Superior temporal gyrus (tissue), 1 donor: ENCODE data around the gene MAFG.

Experiments used
- DNase-seq: peaks from one replicate; pipeline ENCODE4 v3.0.0-alpha.2; 2016; ENCODE audit errors: extremely low spot score

MAFG gene

DNA sequence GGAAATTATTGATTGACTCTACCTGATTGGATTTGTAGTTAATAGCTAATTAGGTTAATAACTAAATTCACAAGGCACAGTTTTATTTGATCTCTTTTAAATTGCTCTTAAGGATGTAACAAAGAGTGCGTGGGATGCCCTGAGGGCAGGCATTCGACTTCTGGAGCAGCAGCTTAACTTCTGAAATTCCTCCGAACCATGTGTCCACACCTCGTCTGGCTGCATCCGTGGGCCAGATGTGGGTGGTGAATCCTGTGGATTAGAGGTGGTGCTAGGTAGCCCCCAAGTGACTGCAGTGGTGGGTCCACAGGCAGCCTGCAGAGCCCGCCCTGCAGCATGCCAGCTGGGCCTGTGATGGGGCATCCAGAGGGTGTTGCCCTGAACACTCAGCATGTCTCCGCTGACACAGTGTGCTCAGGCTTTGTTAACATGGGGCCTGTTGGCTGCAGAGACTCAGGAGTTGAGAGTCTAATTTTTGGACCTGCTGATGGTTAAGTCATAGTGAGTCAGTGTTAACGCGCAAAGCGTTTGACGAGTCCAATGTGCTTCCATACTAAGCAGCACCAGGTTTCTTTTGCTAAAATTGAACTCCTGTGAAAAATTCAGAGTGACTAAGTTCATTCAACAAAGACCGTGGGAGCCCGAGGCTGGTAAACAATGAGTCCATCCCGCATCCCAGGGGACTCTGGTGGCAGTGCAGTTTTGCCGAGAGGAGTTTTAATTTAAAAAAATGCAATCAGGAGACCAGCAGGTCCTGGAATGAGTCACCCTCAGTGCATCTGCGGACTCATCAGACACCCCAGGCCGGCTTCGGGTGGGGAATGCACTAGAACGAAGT, 29.3 kb downstream of the MAFG start:
- peak; percentile 50 for DNase-seq

DNA sequence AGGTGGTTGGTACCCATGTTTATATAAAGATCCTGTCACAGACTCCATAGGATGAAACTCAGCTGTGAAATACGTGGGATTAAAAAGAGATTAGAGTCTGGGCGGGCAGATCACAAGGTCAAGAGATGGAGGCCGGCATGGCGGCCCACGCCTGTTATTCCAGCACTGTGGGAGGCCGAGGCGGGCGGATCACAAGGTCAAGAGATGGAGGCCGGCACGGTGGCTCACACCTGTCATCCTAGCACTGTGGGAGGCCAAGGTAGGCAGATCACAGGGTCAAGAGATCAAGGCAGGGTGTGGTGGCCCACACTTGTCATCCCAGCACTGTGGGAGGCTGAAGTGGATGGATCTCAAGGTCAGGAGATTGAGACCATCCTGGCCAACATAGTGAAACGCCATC, 32.1 kb downstream of the MAFG start:
- no peak for DNase-seq

DNA sequence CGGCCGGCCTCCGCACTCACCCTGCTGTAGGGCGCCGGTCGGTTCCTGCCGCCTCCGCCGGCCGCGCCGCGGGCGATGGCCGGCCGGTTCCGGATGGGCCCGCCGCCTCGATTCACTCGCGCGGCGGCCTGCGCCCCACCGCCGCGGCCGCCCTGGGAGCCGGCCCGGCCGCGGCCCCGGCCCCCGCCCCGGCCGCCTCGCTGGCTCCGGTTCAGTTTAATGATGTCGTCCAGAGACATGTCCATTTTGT, 36.3 kb downstream of the MAFG start:
- no peak for DNase-seq

DNA sequence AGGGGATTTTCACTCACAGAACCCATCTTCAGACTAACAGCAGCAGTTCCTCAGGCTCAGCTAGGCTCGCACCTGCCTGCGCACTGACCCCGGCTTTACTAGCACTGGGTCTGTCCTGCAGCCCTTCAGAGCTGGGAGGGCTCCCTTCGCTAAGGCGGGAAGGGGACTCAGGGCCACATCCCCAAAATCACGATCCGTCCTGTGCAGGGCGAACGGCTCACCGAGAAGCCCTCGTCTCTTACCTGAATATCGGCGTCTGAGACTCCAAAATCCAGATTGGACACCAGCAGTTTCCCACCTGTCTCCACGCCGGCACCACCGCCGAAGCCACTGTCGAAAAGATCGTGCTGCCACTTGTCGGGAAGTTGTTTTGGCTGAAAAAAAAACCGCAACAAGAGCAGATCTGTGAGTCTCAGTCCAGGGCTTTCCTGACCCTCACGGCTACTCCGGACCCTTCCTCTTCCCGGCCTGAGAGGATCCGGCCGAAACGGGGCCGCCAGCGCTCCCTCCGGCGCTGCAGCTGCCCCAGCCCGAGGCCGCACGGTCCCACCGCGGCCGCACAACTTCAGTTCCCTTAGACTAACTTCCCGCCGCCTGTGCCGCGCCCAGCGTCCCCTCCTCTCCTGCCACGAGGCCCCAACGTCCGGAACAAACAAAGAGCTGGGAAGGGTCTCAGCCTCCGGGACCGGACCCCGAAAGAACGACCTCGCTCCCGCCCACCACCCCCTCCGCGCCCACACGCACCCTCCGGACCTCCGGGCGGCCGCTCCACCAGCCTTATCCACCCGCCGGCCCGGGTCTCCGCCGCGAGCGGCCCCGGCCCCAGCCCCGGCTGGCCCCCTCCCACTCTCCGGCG, 36.9 kb downstream of the MAFG start:
- DNase-seq: no peak

DNA sequence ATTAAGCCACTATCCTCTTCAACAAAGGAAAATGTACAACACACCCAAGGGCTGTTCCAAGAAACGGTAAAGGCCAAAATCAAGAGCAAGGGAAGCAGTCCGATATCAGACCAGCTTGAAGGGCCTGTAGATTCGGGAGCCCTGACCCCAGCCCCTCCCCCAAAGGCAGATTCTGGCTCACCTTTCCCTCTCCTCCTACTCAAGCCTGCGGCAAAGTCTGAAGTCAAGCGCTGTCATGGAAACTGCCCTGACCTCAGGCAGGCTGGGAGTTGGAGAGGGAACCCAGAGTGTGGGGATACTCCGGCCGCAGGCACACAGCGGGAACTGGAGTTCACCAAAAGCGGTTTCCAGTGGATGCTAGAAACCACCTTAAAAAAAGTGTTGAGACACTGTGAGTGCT, 37.9 kb downstream of the MAFG start:
- no peak for DNase-seq

DNA sequence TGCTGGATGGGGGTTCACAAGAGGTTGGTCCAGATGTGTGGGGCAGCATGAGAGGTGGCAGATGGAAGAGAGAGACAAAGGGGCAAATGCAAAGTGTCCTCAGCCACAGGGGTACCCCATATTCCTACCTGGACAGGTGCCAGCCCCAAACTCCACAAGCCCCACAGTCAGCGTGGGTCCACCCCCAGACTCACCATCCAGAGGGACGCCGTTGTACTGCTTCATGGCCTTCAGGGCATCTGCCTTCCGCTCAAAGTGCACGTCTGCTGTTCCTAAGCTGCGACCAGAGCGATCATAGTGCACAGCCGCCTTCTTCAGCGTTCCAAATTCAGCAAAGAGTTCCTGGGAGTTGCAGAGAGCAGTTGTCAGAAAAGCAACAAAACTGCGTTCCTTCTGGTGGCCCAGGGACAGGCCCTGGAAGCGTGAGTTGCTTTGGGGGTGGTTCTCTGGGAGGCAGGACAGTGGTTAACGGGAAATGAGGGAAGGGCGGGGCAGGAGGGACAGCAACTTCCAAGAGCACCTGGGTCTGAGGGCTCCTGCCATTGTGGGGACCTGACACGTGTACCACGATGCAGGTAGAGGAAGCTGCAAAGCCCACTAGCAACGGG, 38.4 kb downstream of the MAFG start:
- DNase-seq: no peak

DNA sequence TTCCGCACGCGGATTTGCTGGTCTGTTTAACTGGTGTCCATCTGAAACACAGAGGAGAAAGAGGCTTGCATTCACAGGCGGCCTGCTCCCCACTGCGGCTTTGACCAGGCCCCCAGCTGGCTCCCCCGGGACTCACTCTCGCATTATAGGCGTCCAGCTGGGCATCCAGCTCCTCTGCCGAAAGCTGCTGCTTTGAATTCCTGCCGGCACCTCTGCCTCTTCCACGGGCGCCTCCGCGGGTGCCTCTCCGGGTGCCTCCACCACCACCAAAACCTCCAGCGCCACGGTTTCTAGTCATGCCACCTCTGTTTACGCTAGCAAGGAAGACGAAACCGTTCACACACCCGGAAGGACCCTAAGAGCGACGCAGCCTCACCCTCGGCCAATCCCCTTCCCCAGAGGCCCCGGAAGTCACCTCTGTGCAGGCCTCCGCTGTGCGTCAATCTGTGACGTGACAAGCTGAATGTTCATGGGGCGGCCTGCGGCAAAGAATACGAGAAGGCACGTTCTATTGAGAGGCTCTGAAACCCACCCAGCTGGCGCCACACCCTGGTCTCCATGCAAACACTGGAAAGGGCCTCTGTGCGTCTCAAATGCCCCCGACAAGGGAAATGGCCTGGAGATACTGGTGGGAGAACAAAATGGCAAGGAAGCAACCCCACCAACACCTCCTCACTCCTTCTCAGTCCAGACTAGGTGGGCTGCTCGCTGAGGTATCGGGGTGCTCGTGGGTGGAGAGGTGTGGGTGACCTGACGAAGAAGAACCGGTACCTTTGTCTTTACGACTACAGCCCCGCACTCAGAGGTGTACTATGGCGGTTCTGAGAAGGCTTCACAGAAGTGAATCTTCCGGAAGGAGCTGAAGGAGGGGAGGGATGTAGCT, 39.2 kb downstream of the MAFG start:
- no peak for DNase-seq

DNA sequence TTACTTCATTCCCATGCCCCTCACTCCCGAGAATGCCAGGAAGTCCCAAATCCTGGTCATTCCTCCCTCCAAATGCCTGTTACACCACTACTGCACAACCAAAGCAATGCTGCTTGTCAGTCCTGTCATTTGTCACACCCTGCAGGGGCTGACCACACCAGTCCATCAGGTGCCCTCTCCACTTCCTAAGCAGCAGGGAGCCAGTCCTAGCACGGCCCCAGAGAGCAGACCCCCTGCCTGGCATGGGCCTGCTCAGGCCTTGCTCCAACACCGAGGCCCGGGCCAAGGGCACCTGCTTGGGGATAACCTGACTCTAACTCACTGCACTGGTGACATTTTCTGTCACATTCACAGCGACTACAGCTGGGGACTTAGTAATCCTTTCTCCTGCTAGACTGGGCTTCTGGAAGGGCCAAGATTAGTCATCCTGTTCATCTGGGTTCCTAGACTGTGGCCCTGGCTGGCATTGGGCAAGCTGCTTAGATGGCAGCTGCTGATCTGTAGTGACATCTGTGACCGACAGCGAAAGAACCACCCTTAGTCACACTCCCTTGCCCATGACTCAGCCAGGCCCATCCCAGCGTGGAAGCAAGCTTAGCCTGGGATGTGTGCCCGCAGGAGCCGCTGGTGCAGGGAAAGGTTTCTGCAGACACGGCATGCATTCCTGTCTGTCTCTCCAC, 41.5 kb downstream of the MAFG start:
- no peak for DNase-seq

DNA sequence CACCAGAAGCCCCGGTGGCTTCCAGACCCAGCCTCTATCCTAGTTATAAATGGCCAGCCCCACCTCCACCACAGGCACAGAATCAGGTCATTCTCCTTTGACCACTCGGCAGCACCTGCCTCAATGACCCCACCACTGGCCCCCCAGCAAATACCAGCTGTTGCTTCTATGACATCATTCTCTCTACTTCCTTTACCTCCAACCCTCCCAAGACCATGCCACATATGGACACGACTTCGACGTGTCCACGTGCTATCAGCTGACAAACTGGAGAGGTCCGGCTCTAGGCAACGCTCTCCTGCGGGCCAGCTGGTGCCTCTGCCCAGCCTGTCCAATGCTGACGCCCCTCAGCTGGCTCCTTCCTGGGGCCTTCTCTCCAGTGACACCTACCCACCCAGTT, 42.1 kb downstream of the MAFG start:
- no peak for DNase-seq

DNA sequence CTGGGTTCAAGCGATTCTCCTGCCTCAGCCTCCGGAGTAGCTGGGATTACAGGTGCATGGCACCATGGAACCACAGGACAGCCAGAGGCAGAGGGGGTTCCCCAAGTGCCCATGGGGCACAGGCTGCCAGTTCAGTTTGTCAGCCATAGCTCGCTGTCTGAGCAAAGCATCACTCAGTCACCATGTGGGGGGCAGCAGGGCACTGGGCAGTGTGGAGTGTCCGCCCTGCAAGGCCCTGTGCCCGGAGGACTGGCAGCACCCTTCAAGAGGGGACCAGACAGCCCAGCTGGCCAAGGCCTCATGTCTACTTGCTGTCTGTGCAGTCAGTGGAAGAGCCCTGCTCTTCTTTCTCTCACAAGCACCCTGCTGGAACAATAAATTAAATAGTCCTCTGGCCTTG, 42.6 kb downstream of the MAFG start:
- DNase-seq: no peak

DNA sequence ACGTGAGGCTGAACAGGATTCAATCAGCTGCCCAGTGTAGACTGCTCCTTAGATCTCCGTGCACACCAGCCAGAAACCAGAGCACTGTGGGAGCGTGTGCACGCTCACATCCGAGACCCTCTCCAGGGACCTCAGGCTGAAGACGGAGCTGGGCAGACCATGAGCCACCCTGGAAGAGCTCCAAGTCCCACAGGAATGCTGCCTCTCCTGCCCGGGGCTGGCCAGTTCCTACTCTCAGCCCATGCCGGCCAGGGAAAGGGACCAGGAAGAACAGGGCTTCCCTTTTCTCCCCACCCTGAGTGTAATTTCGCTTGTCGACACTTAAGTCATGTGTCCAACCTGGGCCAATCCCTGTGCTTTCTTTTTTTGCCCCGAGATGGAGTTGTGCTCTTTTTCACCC, 43.0 kb downstream of the MAFG start:
- no peak for DNase-seq

DNA sequence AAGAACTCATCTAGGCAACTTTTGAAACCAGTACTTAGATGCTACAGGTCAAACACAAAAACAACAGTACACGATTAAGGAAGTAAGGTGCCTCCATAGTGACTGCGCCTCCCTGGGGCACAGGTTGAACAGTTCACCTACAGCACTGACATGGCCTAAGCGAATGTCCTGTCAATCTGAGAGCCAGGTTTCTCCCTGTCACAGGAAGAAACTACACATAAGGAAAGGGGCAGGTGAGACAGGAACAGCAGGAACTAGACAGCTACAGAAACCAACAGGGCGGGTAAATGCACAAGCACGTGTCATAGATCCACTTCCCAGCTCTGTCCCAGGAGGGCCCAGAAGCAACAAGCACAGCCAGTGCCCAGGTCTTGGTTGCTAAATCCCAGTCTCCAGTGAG, 48.4 kb downstream of the MAFG start:
- DNase-seq: no peak

DNA sequence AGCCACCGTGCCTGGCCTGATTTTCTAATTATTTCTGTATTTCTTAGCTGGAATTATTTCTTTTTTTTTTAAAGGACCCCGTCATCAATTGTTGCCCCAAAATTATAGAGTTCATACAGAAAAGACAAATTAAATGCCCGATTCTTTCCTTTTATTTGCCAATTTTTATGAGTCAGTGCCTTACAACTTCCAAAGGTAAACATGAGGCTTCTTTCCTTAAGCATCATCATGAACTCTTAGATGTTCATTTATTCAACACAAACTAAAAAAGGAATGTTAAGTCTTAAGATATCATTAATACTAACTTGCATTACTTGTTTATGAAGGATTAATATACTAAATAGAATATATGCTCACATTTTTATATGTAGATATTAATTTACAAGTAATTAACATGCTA, 49.2 kb downstream of the MAFG start:
- DNase-seq: no peak

DNA sequence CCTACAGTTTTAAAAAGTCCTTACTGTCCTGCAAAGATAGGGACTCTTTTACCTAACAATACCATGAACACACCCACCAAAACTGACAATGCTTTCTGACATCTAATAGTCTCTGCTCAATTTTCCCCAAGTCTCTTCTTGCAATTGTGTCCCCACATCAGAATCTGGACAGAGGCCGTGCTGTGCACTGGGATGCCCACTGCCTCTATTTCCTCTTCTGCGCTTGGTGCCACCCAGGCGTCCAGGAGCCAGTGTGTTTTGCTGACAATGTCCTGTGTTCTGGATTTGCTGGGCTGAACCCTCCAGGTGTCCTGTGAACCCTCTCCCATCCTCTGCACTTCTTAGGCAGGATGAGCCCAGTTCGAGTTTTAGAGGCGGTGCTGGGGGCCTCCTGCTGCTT, 50.0 kb downstream of the MAFG start:
- DNase-seq: no peak

DNA sequence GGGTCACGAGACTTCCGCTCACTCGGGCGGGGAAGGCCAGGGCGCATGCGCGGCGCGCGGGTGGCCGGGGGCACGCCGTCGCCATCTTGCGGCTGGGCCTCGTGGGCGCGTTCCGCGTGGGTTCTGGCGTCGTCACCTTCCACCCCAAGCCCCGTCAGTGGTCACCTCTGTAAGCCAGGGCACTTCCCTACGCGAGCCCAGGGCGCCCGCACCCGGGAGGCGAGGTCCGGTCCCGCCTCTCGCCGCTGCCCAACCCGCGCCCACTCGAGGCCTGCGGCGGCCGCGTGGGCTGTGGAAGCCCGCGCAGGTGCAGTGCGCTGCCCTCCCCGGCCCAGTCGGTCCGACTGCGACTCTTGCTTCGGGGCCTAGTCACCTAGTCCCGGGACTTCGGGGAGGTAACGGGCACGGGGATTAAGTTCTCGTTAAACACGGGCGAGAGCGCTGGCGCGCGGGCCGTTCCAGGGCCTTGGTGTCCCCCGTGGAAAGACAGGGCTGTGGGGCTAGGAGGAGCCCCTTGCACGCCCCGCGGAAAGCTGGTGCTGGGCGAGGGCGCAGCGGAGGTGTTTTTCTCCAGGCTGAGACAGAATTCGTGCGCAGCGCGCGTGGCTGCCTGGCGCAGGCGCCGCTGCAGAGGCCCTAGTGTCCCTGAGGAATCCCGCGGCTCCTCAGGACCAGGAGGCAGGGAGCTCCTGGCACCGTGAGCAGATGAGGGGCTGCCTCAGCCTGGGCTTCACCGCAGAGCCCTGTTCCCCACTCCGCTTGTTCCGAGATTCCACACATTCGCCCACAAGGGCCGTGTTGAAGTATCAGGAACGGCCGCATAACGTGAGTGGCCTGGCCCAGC, 55.9 kb downstream of the MAFG start:
- peak; percentile 83 for DNase-seq

DNA sequence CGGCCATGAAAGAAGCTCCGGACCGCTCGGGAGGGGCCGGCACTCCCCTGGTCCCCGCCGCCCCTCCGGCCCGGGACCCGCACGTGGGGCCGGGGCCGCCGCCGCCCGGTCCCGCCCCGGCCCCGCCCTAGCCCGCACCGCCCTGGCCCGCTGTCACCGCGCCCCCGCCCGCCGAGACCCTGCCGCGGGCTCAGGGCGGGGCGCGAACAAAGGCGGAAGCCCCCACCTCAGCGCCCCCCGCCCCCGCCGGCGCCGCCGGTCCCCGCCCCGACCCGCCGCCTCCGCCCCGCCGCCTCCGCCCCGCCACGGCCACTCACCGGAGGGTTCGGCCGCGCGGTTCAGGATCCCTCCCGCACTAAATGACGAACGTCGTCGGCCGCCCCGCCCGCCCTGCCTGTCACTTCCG, 56.6 kb downstream of the MAFG start, which contains the start of gene ARHGDIA:
TSS of gene ARHGDIA (minus strand) at position 357 of the 406 bp plus-strand sequence. CDS start 1,407 bp downstream, outside the sequence.
- no peak for DNase-seq

DNA sequence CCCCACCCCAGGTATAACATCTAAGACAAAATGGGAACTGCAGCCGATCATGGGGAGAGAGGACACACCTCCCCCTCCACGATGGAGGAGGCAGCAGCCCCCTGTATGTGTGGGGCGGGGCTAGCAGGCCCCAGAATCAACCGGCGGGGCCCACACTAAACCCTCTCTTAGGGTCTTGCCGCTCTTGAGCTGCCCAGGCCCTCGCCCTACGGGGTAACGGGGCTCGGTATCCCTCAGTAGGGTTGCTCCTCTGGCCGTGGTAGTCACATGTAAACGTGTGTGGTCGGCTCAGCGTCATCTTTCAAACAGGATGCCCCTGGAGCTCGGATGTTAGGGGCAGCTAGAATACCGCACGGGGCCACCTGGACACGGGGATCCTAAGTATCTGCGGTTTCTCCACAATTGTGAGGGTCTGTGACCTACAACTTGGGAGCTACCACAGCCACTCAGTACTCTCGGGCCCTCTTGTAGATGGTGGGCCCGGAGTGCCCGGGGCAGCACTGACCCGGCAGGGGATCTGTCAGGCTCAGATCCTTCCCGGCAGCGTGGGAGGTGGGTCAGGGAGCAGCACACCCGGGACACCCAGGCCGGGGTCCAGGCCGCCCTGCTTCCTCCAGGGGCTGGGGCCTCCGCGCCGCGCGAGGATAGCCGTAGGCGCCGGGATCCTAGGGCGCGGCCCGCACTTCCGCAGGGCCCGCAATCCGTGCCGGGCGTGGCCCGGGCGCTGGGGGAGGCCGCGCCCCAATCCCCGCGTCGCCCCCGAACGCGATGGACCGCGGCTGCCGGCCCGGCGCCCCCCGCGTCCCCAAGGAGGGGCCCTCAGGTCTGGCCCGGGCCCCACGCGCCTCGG, 57.2 kb downstream of the MAFG start:
- DNase-seq: peak; percentile 10

DNA sequence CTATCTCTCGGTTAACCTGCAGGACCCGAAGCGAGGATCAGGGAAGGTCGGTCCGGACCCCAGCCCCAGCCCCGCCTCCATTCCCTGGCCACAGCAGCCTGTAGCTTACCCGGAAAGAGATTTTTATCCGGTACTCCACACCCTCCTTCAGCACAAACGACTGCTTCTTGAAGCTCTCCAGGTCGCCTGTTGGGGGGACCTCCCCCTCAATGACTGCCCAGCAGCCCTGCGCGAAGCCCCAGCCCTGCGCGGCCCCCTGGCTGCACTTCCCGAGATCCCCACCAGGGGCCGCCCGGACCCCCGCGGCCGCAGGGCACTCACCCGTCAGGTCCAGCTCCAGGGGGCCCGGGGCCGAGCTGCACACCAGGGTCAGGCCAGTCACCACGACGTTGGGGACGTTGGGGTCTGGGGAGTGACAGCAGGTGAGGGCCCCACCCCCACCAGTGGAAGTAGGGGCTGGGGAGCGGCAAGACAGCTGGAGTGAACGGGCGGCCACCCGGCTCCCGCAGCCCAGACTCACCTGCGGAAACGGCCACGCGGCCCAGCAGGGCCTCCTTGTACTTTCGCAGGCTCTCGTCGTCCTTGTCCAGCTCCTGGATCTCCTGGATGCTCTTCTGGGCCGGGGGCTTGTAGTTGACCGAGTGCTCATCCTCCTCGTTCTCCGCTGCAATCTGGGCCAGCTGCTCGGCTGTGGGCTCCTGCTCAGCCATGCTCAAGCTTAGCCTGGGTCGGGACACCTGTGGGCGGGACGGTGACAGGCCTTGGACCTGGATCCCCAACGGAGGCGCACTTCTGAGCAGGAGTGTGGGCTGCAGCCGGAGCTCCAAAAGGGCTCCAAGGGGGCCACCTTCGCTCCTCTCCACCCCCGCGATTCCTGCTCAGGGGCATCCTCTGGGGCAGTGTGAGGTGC, 58.1 kb downstream of the MAFG start:
- DNase-seq: no peak
